ENCODE data around the gene NHERF2. TPM values are rescaled to one million over a fixed set of nuclear protein-coding genes. Genes with fewer than 3 reads are reported as not detected.

The NHERF2 gene
- total RNA-seq, 2 experiments from 2014 or later, result 1.9 to 2.0 TPM

GRCh38 chr16:2003231-2003826 is 23.4 kb upstream of the NHERF2 start:
- H3K9me3 ChIP-seq (ENCODE audit: control insufficient read depth in 1 of 2, insufficient read depth in 1 of 2, low read length in 2 of 2), result no peaks in the 10 kb centered on the region
- Mint-ChIP-seq H3K9me3 (no peaks in the 10 kb centered on the region), H3K27ac (no peak overlapping the region), H3K4me3 (no peak overlapping the region), H3K36me3 (ENCODE audit: low read depth) (peaks cover 31% of the 10 kb centered on the region), H3K4me1 (ENCODE audit: low read depth) (peaks cover 26% of the 10 kb centered on the region), H3K27me3 (no peaks in the 10 kb centered on the region)
- intact Hi-C loops (cut with DNase I, micrococcal nuclease), result no loop called here
- no peak overlapping the region for H3K4me3 ChIP-seq (ENCODE audit: low read length)
- peak in 1 of 14 experiments; percentile 0 for DNase-seq
- TF ChIP-seq, protein P1, sequence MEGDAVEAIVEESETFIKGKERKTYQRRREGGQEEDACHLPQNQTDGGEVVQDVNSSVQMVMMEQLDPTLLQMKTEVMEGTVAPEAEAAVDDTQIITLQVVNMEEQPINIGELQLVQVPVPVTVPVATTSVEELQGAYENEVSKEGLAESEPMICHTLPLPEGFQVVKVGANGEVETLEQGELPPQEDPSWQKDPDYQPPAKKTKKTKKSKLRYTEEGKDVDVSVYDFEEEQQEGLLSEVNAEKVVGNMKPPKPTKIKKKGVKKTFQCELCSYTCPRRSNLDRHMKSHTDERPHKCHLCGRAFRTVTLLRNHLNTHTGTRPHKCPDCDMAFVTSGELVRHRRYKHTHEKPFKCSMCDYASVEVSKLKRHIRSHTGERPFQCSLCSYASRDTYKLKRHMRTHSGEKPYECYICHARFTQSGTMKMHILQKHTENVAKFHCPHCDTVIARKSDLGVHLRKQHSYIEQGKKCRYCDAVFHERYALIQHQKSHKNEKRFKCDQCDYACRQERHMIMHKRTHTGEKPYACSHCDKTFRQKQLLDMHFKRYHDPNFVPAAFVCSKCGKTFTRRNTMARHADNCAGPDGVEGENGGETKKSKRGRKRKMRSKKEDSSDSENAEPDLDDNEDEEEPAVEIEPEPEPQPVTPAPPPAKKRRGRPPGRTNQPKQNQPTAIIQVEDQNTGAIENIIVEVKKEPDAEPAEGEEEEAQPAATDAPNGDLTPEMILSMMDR (IDR thresholded peaks at IDR 0.05), result no peak
- H3K36me3 ChIP-seq (ENCODE audit: insufficient read depth, low read length), result peaks cover 64% of the 10 kb centered on the region
- ATAC-seq (ENCODE audit: poor library complexity), result no peak
- H3K4me1 ChIP-seq (ENCODE audit: insufficient read depth, low read length), result peaks cover 50% of the 10 kb centered on the region
- ChIA-PET POLR2A (interaction anchor here (1.0 to 2.2 kb wide), 5 partner anchors 10 to 152 kb away, joined by 4 to 11 read pairs (median 7); partner anchors contain the start of genes GFER, RPS2 and TRAF7), CTCF (interaction anchor here (0.6 to 1.6 kb wide), 13 partner anchors 8 to 176 kb away, joined by 3 to 17 read pairs (median 5); partner anchors contain the start of genes FAHD1, GFER, NDUFB10 and TRAF7)
- H3K27ac ChIP-seq (ENCODE audit: low read depth in 1 of 2, low read length in 2 of 2), result no peak overlapping the region
- H3K27me3 ChIP-seq (ENCODE audit: control insufficient read depth in 1 of 2, insufficient read depth in 2 of 2, low read length in 2 of 2), result no peaks in the 10 kb centered on the region

- peak; percentile 98 for ATAC-seq (ENCODE audit: poor library complexity)
- no peaks in the 10 kb centered on the region for H3K27me3 Mint-ChIP-seq
- TF ChIP-seq, protein P1 (IDR thresholded peaks at IDR 0.05), result peak; percentile 78
- no peak overlapping the region for H3K4me3 ChIP-seq (ENCODE audit: low read length)
- H3K36me3 Mint-ChIP-seq (ENCODE audit: low read depth), result peaks cover 28% of the 10 kb centered on the region
- peak; percentile 78 to 92 (median 84) for DNase-seq
- H3K27me3 ChIP-seq (ENCODE audit: control insufficient read depth in 1 of 2, insufficient read depth in 2 of 2, low read length in 2 of 2), result no peaks in the 10 kb centered on the region
- no peak overlapping the region for H3K27ac ChIP-seq (ENCODE audit: low read depth in 1 of 2, low read length in 2 of 2)
- ChIA-PET CTCF (interaction anchor here (0.5 to 1.8 kb wide), 21 partner anchors 8 to 177 kb away, joined by 3 to 17 read pairs (median 4); partner anchors contain the start of genes FAHD1, GFER, NDUFB10 and NTHL1), POLR2A (interaction anchor here (1.0 to 2.2 kb wide), 7 partner anchors 10 to 151 kb away, joined by 3 to 11 read pairs (median 4); partner anchors contain the start of genes GFER, RPS2 and TRAF7)
- H3K4me3 Mint-ChIP-seq, result no peak overlapping the region
- peaks cover 32% of the 10 kb centered on the region for H3K4me1 Mint-ChIP-seq (ENCODE audit: low read depth)
- intact Hi-C loops (cut with DNase I, micrococcal nuclease), result no loop called here
- no peaks in the 10 kb centered on the region for H3K9me3 ChIP-seq (ENCODE audit: control insufficient read depth in 1 of 2, insufficient read depth in 1 of 2, low read length in 2 of 2)
- no peaks in the 10 kb centered on the region for H3K9me3 Mint-ChIP-seq
- H3K27ac Mint-ChIP-seq, result no peak overlapping the region
- H3K36me3 ChIP-seq (ENCODE audit: insufficient read depth, low read length), result peaks cover 57% of the 10 kb centered on the region
- peaks cover 57% of the 10 kb centered on the region for H3K4me1 ChIP-seq (ENCODE audit: insufficient read depth, low read length)
These were observed 22.7 kb upstream of the NHERF2 start for GRCh38 chr16:2003827-2004641.

- H3K4me1 Mint-ChIP-seq (ENCODE audit: low read depth), result peaks cover 34% of the 10 kb centered on the region
- H3K4me3 Mint-ChIP-seq, result no peak overlapping the region
- H3K27ac Mint-ChIP-seq, result no peak overlapping the region
- ATAC-seq (ENCODE audit: poor library complexity) (no peak), DNase-seq (peak in 1 of 14 experiments; percentile 0)
- H3K9me3 Mint-ChIP-seq, result no peaks in the 10 kb centered on the region
- intact Hi-C loops (cut with DNase I, micrococcal nuclease), result loop anchor here in 1 of 2 experiments (5.0 kb wide), 2 partner anchors 33 to 42 kb away; partner anchors contain the start of genes NTHL1, TBL3 and TSC2
- peaks cover 61% of the 10 kb centered on the region for H3K4me1 ChIP-seq (ENCODE audit: insufficient read depth, low read length)
- no peaks in the 10 kb centered on the region for H3K27me3 ChIP-seq (ENCODE audit: control insufficient read depth in 1 of 2, insufficient read depth in 2 of 2, low read length in 2 of 2)
- peaks cover 48% of the 10 kb centered on the region for H3K36me3 ChIP-seq (ENCODE audit: insufficient read depth, low read length)
- H3K27ac ChIP-seq (ENCODE audit: low read depth in 1 of 2, low read length in 2 of 2), result no peak overlapping the region
- TF ChIP-seq, protein P1 (IDR thresholded peaks at IDR 0.05), result no peak
- POLR2A ChIA-PET, result interaction anchor here (1.1 to 2.2 kb wide), 6 partner anchors 11 to 150 kb away, joined by 3 to 11 read pairs (median 6); partner anchors contain the start of genes GFER, RPS2 and TRAF7
- H3K27me3 Mint-ChIP-seq, result no peaks in the 10 kb centered on the region
- CTCF ChIA-PET, result interaction anchor here (1.0 to 1.8 kb wide), 5 partner anchors 22 to 150 kb away, joined by 3 to 13 read pairs (median 7); partner anchors contain the start of genes GFER, NTHL1, TRAF7 and TSC2
- H3K9me3 ChIP-seq (ENCODE audit: control insufficient read depth in 1 of 2, insufficient read depth in 1 of 2, low read length in 2 of 2), result no peaks in the 10 kb centered on the region
- H3K36me3 Mint-ChIP-seq (ENCODE audit: low read depth), result peaks cover 27% of the 10 kb centered on the region
- H3K4me3 ChIP-seq (ENCODE audit: low read length), result no peak overlapping the region
These were observed 21.7 kb upstream of the NHERF2 start for GRCh38 chr16:2004795-2005517.

All from CD4-positive, alpha-beta T cell (primary cell).